A549 (cell line): ENCODE data around the gene MARCHF9.

Experiments used
- CEBPB ChIP-seq, 2 experiments: fragments of >200 bp in 1 of 2; sonication (Bioruptor Twin) in 1 of 2; formaldehyde crosslinking in 1 of 2; IDR thresholded peaks; 2 replicates each; pipeline ENCODE4 v1.6.1; 2012 to 2016
- CTCF ChIP-seq: fragments of >200 bp; sonication (Bioruptor Twin); formaldehyde crosslinking; IDR thresholded peaks from 3 replicates; pipeline ENCODE4 v1.5.1; 2016
- HOXA7 ChIP-seq: fragments of 250-450 bp; sonication (Bioruptor Pico); IDR thresholded peaks from 2 replicates; pipeline ENCODE4 v1.5.0; 2020; ENCODE audit warnings: mild to moderate bottlenecking, moderate library complexity
- USF2 ChIP-seq: fragments of 450-650 bp; IDR thresholded peaks from 2 replicates; pipeline ENCODE4 v1.6.1; 2014; ENCODE audit warnings: antibody characterized with exemption

- TF ChIP-seq CEBPB (IDR thresholded peaks at IDR 0.05), result no peak
- no peak for TF ChIP-seq CTCF
- no peak for TF ChIP-seq HOXA7 (CRISPR knock-in tag)
- TF ChIP-seq USF2, result no peak
Observed at GRCh38 chr12:57724936-57725740, 29.8 kb upstream of the MARCHF9 start.
